Effector CD8-positive, alpha-beta T cell (primary cell): Measurements from ENCODE around the gene DHRS7.

Experiments used
- DNase-seq: peaks from one replicate; lab custom pipeline; 2025; lab: John Stamatoyannopoulos, UW
- total RNA-seq, 4 experiments: gene quantifications; one replicate each; lab custom pipeline; 2026; lab: John Stamatoyannopoulos, UW

DHRS7 gene
- 58.8 to 88.4 (median 83.5) reads per million in 4 experiments for total RNA-seq

GRCh38 chr14:60164712-60165546 is at the start of gene DHRS7:
TSS of gene DHRS7 (minus strand) at chr14:60165398. CDS start at chr14:60165309, 89 bp downstream.
- peak; percentile 31 for DNase-seq

- DNase-seq = no peak
Observed at GRCh38 chr14:60214415-60215126, 49.4 kb upstream of the DHRS7 start.

GRCh38 chr14:60214003-60214402 is 48.8 kb upstream of the DHRS7 start:
- no peak for DNase-seq

GRCh38 chr14:60212503-60213371 is 47.5 kb upstream of the DHRS7 start:
- DNase-seq = no peak

GRCh38 chr14:60211153-60211552 is 46.0 kb upstream of the DHRS7 start:
- no peak for DNase-seq

- no peak for DNase-seq
Observed at GRCh38 chr14:60210703-60211102, 45.5 kb upstream of the DHRS7 start.

GRCh38 chr14:60206837-60207533 is 41.8 kb upstream of the DHRS7 start:
- no peak for DNase-seq

- DNase-seq = no peak
Observed at GRCh38 chr14:60206249-60206670, 41.1 kb upstream of the DHRS7 start.

- DNase-seq = no peak
Observed at GRCh38 chr14:60204843-60205774, 39.9 kb upstream of the DHRS7 start.

GRCh38 chr14:60204104-60204842 is 39.1 kb upstream of the DHRS7 start:
- no peak for DNase-seq

GRCh38 chr14:60199321-60199720 is 34.1 kb upstream of the DHRS7 start:
- no peak for DNase-seq

GRCh38 chr14:60197629-60198303 is 32.6 kb upstream of the DHRS7 start:
- no peak for DNase-seq

GRCh38 chr14:60196291-60196690 is 31.1 kb upstream of the DHRS7 start:
- no peak for DNase-seq

GRCh38 chr14:60195179-60195810 is 30.1 kb upstream of the DHRS7 start:
- DNase-seq = no peak

- DNase-seq = no peak
Observed at GRCh38 chr14:60189923-60190840, 25.0 kb upstream of the DHRS7 start.

GRCh38 chr14:60188696-60189095 is 23.5 kb upstream of the DHRS7 start:
- no peak for DNase-seq

- DNase-seq = no peak
Observed at GRCh38 chr14:60188115-60188514, 22.9 kb upstream of the DHRS7 start.
